ENCODE data around the gene ZNF333. TPM values are rescaled to one million over a fixed set of nuclear protein-coding genes. Genes with fewer than 3 reads are reported as not detected.

ZNF333 gene
- polyA plus RNA-seq, 1 of the 3 experiments (the other 2 are of a cell fraction): 15.2 TPM

GRCh38 chr19:14732510-14732909, 42.7 kb downstream of the ZNF333 start:
- Histone ChIP-seq H4K20me1 (ENCODE audit: insufficient read depth) (no peaks in the 10 kb centered on the region), H3F3A (replicated peaks; ENCODE audit: insufficient read depth) (no peaks in the 10 kb centered on the region), H3K79me2 (ENCODE audit: insufficient read depth) (no peaks in the 10 kb centered on the region), H3K9ac (no peak overlapping the region), H3K27ac (ENCODE audit: low read depth in 2 of 2, low read length in 1 of 2) (no peak overlapping the region), H2AFZ (ENCODE audit: low read depth) (no peak overlapping the region), H3K4me3 (ENCODE audit: low read depth in 2 of 2, low read length in 1 of 2) (no peak overlapping the region), H3K4me2 (no peak overlapping the region), H3K9me2 (no peaks in the 10 kb centered on the region), H3K27me3 (ENCODE audit: insufficient read depth) (peaks cover 13% of the 10 kb centered on the region; the same call in 1 of the 2 replicates), H3K36me3 (replicated peaks in 1 of 2; ENCODE audit: control insufficient read depth in 1 of 2, insufficient read depth in 2 of 2, low read length in 1 of 2) (no peaks in the 10 kb centered on the region), H3K9me3 (0 out of 2 replicates have a peak, but pooled peaks cover 5% of the 10 kb centered on the region), H3K4me1 (ENCODE audit: control insufficient read depth in 1 of 2, insufficient read depth in 2 of 2, low read depth in 1 of 2, low read length in 1 of 2) (no peaks in the 10 kb centered on the region)
- CTCF ChIA-PET: no interaction called here
- no peak for DNase-seq
- TF ChIP-seq, protein P1, sequence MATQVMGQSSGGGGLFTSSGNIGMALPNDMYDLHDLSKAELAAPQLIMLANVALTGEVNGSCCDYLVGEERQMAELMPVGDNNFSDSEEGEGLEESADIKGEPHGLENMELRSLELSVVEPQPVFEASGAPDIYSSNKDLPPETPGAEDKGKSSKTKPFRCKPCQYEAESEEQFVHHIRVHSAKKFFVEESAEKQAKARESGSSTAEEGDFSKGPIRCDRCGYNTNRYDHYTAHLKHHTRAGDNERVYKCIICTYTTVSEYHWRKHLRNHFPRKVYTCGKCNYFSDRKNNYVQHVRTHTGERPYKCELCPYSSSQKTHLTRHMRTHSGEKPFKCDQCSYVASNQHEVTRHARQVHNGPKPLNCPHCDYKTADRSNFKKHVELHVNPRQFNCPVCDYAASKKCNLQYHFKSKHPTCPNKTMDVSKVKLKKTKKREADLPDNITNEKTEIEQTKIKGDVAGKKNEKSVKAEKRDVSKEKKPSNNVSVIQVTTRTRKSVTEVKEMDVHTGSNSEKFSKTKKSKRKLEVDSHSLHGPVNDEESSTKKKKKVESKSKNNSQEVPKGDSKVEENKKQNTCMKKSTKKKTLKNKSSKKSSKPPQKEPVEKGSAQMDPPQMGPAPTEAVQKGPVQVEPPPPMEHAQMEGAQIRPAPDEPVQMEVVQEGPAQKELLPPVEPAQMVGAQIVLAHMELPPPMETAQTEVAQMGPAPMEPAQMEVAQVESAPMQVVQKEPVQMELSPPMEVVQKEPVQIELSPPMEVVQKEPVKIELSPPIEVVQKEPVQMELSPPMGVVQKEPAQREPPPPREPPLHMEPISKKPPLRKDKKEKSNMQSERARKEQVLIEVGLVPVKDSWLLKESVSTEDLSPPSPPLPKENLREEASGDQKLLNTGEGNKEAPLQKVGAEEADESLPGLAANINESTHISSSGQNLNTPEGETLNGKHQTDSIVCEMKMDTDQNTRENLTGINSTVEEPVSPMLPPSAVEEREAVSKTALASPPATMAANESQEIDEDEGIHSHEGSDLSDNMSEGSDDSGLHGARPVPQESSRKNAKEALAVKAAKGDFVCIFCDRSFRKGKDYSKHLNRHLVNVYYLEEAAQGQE (IDR thresholded peaks at IDR 0.05; ENCODE audit: low read depth, low read length): no peak
- TF ChIP-seq NFIC (IDR thresholded peaks at IDR 0.05; ENCODE audit: borderline replicate concordance) (no peak), CHD2 (IDR thresholded peaks at IDR 0.05; ENCODE audit: low read length, partially characterized antibody) (no peak), JUND (IDR thresholded peaks at IDR 0.05) (no peak), FOXJ3 (CRISPR knock-in tag; IDR thresholded peaks at IDR 0.05) (no peak), SIN3A (IDR thresholded peaks at IDR 0.05; ENCODE audit: borderline replicate concordance, low read depth, low read length) (no peak), TCF12 (IDR thresholded peaks at IDR 0.05) (no peak)
- POLR2A ChIA-PET: no interaction called here

- H2AFZ ChIP-seq (ENCODE audit: low read depth): no peak overlapping the region
- H3K27ac ChIP-seq (ENCODE audit: low read depth in 2 of 2, low read length in 1 of 2): no peak overlapping the region
- CTCF ChIA-PET: no interaction called here
- H3K9me2 ChIP-seq: no peaks in the 10 kb centered on the region
- no peak overlapping the region for H3K9ac ChIP-seq
- TF ChIP-seq, protein P2, sequence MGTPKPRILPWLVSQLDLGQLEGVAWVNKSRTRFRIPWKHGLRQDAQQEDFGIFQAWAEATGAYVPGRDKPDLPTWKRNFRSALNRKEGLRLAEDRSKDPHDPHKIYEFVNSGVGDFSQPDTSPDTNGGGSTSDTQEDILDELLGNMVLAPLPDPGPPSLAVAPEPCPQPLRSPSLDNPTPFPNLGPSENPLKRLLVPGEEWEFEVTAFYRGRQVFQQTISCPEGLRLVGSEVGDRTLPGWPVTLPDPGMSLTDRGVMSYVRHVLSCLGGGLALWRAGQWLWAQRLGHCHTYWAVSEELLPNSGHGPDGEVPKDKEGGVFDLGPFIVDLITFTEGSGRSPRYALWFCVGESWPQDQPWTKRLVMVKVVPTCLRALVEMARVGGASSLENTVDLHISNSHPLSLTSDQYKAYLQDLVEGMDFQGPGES (IDR thresholded peaks at IDR 0.05; ENCODE audit: low read depth, low read length): no peak
- no peak for TF ChIP-seq ELF1 (IDR thresholded peaks at IDR 0.05)
- TF ChIP-seq SMC3 (IDR thresholded peaks at IDR 0.05; ENCODE audit: low read depth, low read length): no peak
- TF ChIP-seq, protein P1 (IDR thresholded peaks at IDR 0.05; ENCODE audit: low read depth, low read length): no peak
- no peak for TF ChIP-seq CHD2 (IDR thresholded peaks at IDR 0.05; ENCODE audit: low read length, partially characterized antibody)
- no peak for TF ChIP-seq RAD21 (IDR thresholded peaks at IDR 0.05; ENCODE audit: low read length)
- no peak for TF ChIP-seq YY1 (IDR thresholded peaks at IDR 0.05; ENCODE audit: low read depth)
- TF ChIP-seq MXI1 (IDR thresholded peaks at IDR 0.05; ENCODE audit: low read depth, low read length): no peak
- H3K36me3 ChIP-seq (replicated peaks in 1 of 2; ENCODE audit: control insufficient read depth in 1 of 2, insufficient read depth in 2 of 2, low read length in 1 of 2): no peaks in the 10 kb centered on the region
- H3K4me3 ChIP-seq (ENCODE audit: low read depth in 2 of 2, low read length in 1 of 2): no peak overlapping the region
- H3K4me1 ChIP-seq (ENCODE audit: control insufficient read depth in 1 of 2, insufficient read depth in 2 of 2, low read depth in 1 of 2, low read length in 1 of 2): no peaks in the 10 kb centered on the region
- H3K9me3 ChIP-seq: 0 out of 2 replicates have a peak, but pooled peaks cover under 1% of the 10 kb centered on the region
- no peaks in the 10 kb centered on the region for H3F3A ChIP-seq (replicated peaks; ENCODE audit: insufficient read depth)
- 0% methylated on average over 1 of the region's 1 CpG for WGBS (ENCODE audit: low lambda C conversion rate)
- no peaks in the 10 kb centered on the region for H4K20me1 ChIP-seq (ENCODE audit: insufficient read depth)
- no peaks in the 10 kb centered on the region for H3K79me2 ChIP-seq (ENCODE audit: insufficient read depth)
- H3K27me3 ChIP-seq (ENCODE audit: insufficient read depth): peaks cover 13% of the 10 kb centered on the region; the same call in 1 of the 2 replicates
- POLR2A ChIA-PET: no interaction called here
- no peak for DNase-seq
- H3K4me2 ChIP-seq: no peak overlapping the region
Observed at GRCh38 chr19:14733574-14733973, 43.7 kb downstream of the ZNF333 start.
